Measurements from ENCODE around the gene TMEM123. TPM values are rescaled to one million over a fixed set of nuclear protein-coding genes. Genes with fewer than 3 reads are reported as not detected.

Gene TMEM123
- total RNA-seq, 1 experiment from 2014 or later, result 199 TPM

DNA sequence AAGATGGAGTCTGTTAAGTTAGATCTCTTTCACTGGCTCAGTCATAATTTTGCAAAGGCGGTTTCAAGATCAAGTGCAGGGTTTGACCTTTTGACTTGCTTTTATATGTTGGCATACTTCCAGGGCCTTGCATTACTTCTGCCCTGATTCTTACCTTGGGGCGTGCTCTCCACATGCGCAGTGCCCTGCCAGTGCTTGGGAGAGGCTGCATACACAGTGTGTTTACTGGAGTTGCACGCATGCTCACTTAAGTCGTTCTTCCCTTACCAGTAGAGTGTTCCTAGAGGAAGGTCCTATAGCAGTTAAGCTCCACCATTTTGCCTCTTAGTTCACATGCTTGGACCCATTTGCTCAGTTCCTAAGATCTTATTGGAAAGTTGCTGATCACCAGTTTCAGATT lies 21.0 kb upstream of the TMEM123 start:
- DNase-seq (ENCODE audit: extremely low read depth, low read depth), result no peak

GRCh38 chr11:102472127-102472526 lies 19.6 kb upstream of the TMEM123 start:
- no peak for DNase-seq (ENCODE audit: extremely low read depth, low read depth)

GRCh38 chr11:102471474-102471873 lies 18.9 kb upstream of the TMEM123 start:
- no peak for DNase-seq (ENCODE audit: extremely low read depth, low read depth)

GRCh38 chr11:102470251-102470650 lies 17.7 kb upstream of the TMEM123 start:
- DNase-seq (ENCODE audit: extremely low read depth, low read depth), result no peak

GRCh38 chr11:102469196-102469821 lies 16.7 kb upstream of the TMEM123 start:
- DNase-seq (ENCODE audit: extremely low read depth, low read depth), result no peak

GRCh38 chr11:102468616-102469195 lies 16.1 kb upstream of the TMEM123 start:
- no peak for DNase-seq (ENCODE audit: extremely low read depth, low read depth)

GRCh38 chr11:102467853-102468580 lies 15.5 kb upstream of the TMEM123 start:
- no peak for DNase-seq (ENCODE audit: extremely low read depth, low read depth)

DNA sequence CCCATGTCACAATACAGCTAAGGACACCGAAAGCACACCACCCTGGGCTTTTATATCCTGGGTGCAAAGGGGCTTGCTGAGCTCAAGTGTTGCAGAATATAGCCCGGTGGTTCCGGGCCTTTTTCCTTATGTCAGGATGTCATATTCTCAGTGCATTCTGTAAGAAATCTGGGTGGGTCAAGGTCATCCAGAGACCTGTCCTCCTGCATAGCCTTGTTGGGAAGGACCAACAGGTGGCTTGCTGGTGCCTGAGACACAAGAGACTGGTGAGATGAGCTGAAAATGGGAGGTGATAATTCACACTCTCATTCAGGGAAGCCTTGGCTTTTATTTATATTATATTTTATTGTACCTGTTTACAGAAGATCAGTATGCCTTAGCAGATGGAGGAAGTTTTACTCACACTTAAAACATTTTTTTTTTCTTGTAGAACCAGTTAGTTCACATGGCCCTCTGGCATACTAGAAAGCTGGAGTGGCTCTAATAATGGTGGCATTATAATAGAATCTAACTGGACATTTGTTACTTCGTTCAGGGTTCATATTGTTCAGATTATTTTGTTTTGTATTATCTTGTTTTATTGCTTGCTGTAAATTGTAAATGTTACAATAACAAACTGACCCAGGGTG lies 14.6 kb upstream of the TMEM123 start:
- DNase-seq (ENCODE audit: extremely low read depth, low read depth), result no peak

DNA sequence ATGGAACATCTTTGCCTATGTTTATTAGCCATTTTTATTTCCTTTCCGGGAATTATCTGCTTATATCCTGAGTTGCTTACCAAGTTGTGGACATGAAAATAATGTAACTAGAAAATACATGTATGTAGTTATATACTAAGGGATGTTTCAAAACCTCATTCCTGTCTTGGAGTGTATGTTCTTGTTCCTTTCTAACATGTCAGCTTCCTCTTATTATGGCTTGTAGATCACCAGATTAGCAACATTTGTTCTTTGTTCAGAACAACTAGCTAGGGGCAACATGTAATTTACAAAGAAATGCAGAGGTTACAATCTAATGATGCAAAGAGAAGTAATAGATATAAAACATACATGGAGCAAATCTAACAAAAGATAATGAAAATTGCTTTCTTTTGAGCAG lies 13.1 kb upstream of the TMEM123 start:
- DNase-seq (ENCODE audit: extremely low read depth, low read depth), result no peak

- no peak for DNase-seq (ENCODE audit: extremely low read depth, low read depth)
Observed at GRCh38 chr11:102464859-102465500, 12.4 kb upstream of the TMEM123 start.

DNA sequence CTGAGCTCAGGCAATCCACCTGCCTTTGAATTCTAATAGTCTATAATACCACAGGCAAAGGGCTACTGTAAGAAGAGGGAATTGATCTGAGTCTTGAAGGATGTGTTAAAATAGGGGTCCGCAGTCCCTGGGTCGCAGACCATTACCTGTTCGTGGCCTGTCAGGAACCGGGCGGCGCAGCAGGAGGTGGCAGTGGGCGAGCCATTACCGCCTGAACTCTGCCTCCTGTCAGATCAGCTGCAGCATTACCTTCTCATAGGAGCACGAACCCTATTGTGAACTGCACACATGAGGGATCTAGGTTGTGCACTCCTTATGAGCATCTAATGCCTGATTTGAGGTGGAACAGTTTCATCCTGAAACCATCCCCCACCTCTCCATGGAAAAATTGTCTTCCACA lies 11.5 kb upstream of the TMEM123 start:
- DNase-seq (ENCODE audit: extremely low read depth, low read depth), result no peak

DNA sequence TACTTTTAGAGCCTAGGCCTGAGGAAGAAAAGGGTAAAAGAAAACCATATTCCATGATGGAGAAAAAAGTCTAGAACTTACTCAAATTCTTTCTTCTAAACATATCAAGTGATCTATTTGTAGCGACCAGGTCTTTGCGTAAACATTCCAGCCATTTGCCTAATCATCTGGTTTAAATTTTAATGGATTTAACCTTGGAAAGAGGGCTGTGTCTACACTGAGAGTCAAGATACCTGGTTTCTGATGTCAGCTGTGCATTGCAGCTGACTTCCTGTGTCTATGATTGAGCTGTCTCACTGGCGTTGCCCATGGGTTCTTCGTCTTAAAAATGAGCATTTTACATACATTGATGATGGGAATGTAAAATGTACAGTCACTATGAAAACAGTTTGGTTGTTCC lies 10.0 kb upstream of the TMEM123 start:
- DNase-seq (ENCODE audit: extremely low read depth, low read depth), result no peak

DNA sequence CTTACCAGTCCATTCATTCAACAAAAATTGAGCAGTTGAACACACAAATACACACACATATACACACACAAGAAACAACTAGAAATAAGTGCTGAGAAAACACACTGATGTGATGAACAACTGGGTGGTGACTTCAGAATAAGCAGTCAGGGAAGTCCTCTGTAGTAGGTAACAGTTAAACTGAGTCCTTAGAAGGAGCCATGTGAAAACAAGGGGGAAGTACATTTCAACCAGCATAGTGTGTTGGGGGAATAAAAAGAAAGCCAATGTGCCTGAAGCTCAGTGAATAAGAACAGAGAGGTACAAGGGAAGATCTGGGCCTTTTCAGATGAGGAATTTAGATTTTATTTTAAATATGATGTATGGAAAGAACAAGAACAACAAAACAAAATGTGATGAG lies 6.8 kb upstream of the TMEM123 start:
- DNase-seq (ENCODE audit: extremely low read depth, low read depth), result no peak

GRCh38 chr11:102458548-102458947 lies 6.0 kb upstream of the TMEM123 start:
- DNase-seq (ENCODE audit: extremely low read depth, low read depth), result no peak

DNA sequence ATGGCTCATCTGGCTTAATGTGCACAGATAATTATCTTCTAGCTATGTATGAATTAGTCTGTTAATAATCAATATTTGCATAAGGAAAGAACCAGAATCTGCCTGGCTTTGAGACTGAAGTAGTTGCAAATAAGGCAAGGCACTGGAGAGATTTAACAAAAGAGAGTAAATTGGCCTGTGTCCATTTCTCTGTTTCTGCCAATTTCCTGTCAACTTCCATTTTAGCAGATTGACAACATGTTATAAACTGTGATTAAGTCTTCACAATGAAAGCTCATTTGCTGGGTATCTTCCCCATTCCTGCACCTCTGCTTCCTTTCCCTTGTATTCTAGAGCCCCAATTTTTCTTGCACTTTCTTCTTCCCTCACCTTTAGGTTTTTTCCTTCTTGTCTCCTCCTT lies 5.3 kb upstream of the TMEM123 start:
- no peak for DNase-seq (ENCODE audit: extremely low read depth, low read depth)

GRCh38 chr11:102457056-102457677 lies 4.6 kb upstream of the TMEM123 start:
- DNase-seq (ENCODE audit: extremely low read depth, low read depth), result no peak

DNA sequence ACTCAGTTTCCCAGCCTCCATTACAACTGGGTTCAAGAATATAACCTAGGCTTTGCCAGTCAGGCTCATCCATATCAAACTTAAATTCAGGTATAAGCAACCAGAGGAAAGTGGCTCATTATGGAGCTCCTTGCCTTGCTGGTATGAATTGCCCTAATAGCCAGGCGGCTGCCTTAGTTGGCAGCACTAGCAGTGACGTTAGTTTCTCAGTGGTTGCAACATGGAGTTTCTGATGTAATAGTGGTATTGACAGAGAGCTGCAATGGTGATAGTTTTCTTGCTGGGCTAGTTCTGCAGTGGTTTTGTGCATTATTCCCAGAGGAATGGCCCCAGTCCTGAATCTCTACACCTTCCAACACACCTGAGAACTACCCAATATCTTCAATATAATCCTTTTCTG lies 3.8 kb upstream of the TMEM123 start:
- peak; percentile 83 for DNase-seq (ENCODE audit: extremely low read depth, low read depth)

DNA sequence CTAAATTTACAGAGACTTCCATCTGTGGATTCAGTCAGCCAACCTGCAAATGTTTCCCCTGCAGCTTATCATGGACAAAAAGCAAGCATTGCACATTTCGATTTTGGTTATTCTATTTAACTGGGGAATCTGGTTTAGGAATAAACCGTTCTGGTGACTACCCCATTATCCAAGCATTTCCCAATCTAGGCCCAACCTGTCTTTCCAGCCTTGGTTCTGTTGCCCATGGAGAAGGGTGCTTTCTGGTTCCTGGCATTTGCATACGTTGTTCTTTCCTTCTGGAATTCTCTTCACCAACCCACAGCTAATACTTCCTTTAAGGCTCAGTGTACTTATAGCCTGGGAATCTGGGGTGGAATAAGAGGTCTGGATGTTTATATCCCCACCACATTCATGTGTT lies 1.4 kb upstream of the TMEM123 start:
- DNase-seq (ENCODE audit: extremely low read depth, low read depth), result no peak

DNA sequence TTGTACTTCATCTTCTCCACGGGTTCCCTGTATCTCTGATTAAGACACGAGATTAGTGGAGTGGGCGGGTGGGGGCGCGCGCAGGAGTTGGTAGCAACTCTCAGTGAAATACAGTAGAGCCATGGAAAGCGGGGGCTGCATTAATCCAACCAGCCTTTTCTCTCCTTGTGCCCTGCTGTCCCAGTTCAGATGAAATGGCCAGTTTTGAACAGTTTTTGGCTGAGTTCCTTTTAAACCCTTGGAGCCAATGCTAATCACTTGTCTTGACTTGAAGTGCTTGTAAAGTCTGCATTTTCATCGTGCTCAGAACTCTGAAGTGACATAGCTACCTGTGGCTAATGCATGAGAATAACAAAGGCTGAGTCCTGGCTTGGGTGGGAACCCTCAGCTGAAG lies 734 bp upstream of the TMEM123 start:
- DNase-seq (ENCODE audit: extremely low read depth, low read depth), result no peak

- no peak for DNase-seq (ENCODE audit: extremely low read depth, low read depth)
Observed at GRCh38 chr11:102451681-102452460, 694 bp downstream of the TMEM123 start.

All from NCI-H460 (cell line).